Activated naive CD4-positive, alpha-beta T cell treated with anti-CD3 and anti-CD28 coated beads, Interleukin-2, amount 10 ng/mL, durations not matched to agents 7 days and 5 days (primary cell): Measurements from ENCODE around the gene PIK3CG.
A peak's percentile ranks its signal among the peaks of the same experiment; 100 is the strongest.
"Not testable (repeated sequence)": the region's sequence is repeated elsewhere in the genome, so short reads cannot be mapped to it uniquely, and the experiment has no call there.

ENCODE experiments used
- CTCF ChIA-PET: fragments of 350-600 bp; sonication (Branson Sonifier 250); formaldehyde crosslinking; loops from one replicate; lab custom pipeline; 2021; ENCODE audit warnings: antibody characterized with exemption; lab: Charles Lee
- DNase-seq: peaks from one replicate; pipeline ENCODE4 v3.0.0-alpha.2; 2020
- H3K27ac Mint-ChIP-seq: one replicate; pipeline ENCODE4 v1.8.0; 2021; ENCODE audit warnings: mild to moderate bottlenecking, moderate library complexity, mixed read lengths
- H3K27me3 Mint-ChIP-seq: one replicate; pipeline ENCODE4 v1.8.0; 2021; ENCODE audit warnings: mild to moderate bottlenecking, mixed read lengths
- H3K36me3 Mint-ChIP-seq: one replicate; pipeline ENCODE4 v1.8.0; 2021; ENCODE audit warnings: mixed read lengths
- H3K4me1 Mint-ChIP-seq: one replicate; pipeline ENCODE4 v1.8.0; 2021; ENCODE audit warnings: mixed read lengths
- H3K4me3 Mint-ChIP-seq: one replicate; pipeline ENCODE4 v1.8.0; 2021; ENCODE audit warnings: mild to moderate bottlenecking, moderate library complexity, mixed read lengths
- H3K9me3 Mint-ChIP-seq: one replicate; pipeline ENCODE4 v1.8.0; 2021; ENCODE audit warnings: mixed read lengths

PIK3CG gene

DNA sequence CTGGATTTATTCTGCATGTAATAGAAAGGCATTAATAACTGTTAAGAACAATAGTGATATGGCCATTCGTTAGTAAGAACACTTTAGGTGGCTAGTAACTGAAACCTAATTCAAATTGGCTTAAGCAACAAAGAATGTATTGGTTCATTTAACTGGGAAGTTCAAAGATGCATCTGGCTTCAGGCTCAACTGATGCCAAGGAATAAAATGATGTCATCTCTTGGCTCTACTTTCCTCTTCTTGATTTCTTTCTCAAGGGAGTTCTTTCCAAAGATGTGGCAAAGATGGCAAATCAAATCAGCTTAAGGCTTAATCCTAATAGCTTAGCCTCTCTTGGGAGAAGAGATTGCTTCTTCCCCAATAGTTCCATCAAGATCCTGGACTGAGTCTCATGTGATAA, 51.6 kb downstream of the PIK3CG start:
- CTCF ChIA-PET = no interaction called here
- no peak overlapping the region for H3K4me3 Mint-ChIP-seq
- no peak for DNase-seq
- peaks cover 1% of the 10 kb centered on the region for H3K36me3 Mint-ChIP-seq
- peaks cover 9% of the 10 kb centered on the region for H3K9me3 Mint-ChIP-seq
- H3K27me3 Mint-ChIP-seq = no peaks in the 10 kb centered on the region
- H3K27ac Mint-ChIP-seq = no peak overlapping the region
- no peaks in the 10 kb centered on the region for H3K4me1 Mint-ChIP-seq

DNA sequence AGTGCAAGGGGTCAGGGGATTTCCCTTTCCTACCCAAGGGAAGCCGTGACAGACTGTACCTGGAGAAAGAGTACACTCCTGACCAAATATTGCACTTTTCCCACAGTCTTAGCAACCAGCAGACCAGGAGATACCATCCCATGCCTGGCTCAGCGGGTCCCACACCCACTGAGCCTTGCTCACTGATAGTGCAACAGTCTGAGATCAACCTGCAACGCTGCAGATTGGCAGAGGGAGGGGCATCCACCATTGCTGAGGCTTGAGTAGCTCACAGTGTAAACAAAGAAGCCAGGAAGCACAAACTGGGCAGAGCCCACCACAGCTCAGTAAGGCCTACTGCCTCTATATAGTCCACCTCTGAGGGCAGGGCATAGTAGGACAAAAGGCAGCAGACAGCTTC, 53.9 kb downstream of the PIK3CG start:
- peaks cover 1% of the 10 kb centered on the region for H3K36me3 Mint-ChIP-seq
- no peaks in the 10 kb centered on the region for H3K4me1 Mint-ChIP-seq
- H3K4me3 Mint-ChIP-seq = no peak overlapping the region
- H3K9me3 Mint-ChIP-seq = peaks cover 10% of the 10 kb centered on the region
- no peak overlapping the region for H3K27ac Mint-ChIP-seq
- no peaks in the 10 kb centered on the region for H3K27me3 Mint-ChIP-seq
- CTCF ChIA-PET = no interaction called here
- no peak for DNase-seq

DNA sequence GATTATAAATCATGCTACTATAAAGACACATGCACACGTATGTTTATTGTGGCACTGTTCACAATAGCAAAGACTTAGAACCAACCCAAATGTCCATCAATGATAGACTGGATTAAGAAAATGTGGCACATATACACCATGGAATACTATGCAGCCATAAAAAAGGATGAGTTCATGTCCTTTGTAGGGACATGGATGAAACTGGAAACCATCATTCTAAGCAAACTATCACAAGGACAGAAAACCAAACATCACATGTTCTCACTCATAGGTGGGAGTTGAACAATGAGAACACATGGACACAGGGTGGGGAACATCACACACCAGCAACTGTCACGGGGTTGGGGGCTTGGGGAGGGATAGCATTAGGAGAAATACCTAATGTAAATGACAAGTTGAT, 59.4 kb downstream of the PIK3CG start:
- H3K9me3 Mint-ChIP-seq = peaks cover 11% of the 10 kb centered on the region
- not testable (repeated sequence) for H3K4me1 Mint-ChIP-seq, H3K27me3 Mint-ChIP-seq

DNA sequence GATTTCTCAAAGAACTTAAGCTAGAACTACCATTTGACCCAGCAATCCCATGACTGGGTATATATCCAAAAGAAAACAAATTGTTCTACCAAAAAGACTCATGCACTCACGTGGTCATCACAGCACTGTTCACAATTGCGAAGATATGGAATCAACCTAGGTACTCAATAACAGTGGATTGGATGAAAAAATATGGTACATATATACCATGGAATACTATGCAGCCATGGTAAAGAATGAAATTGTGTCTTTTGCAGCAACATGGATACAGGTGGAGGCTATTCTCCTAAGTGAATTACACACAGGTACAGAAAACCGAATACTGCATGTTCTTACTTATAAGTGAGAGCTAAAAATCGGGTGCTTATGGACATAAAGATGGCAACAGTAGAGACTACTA, 61.8 kb downstream of the PIK3CG start:
- H3K27me3 Mint-ChIP-seq = peaks cover 4% of the 10 kb centered on the region
- DNase-seq = no peak
- H3K36me3 Mint-ChIP-seq = no peaks in the 10 kb centered on the region
- no peak overlapping the region for H3K4me3 Mint-ChIP-seq
- CTCF ChIA-PET = no interaction called here
- H3K27ac Mint-ChIP-seq = no peak overlapping the region
- peaks cover 3% of the 10 kb centered on the region for H3K9me3 Mint-ChIP-seq
- H3K4me1 Mint-ChIP-seq = no peaks in the 10 kb centered on the region

More for the DNA sequence above, 59.4 kb downstream of the PIK3CG start:
- DNase-seq, H3K36me3 Mint-ChIP-seq, H3K27ac Mint-ChIP-seq, CTCF ChIA-PET, H3K4me3 Mint-ChIP-seq: not testable (repeated sequence)

DNA sequence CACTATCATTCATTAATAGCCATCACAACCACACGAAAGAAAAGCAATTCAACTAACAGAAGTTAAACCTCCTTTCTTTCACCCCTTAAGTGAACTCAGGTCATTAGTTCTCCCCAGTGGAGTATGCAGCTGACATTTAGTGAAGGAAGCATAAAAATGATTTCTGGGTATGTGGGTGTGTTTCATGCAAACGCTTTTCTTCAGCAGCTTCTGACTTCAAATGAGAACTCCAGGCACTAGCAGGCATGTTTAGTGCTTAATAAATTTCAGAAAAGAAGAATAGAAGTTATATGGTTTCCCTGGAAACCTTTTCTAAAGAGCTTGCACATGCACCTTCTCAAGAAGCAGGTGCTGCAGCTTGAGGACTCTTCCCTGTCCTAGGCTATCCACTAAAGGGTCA, 62.5 kb downstream of the PIK3CG start:
- CTCF ChIA-PET = no interaction called here
- Mint-ChIP-seq H3K27me3 (peaks cover 4% of the 10 kb centered on the region), H3K9me3 (peaks cover 3% of the 10 kb centered on the region), H3K36me3 (no peaks in the 10 kb centered on the region), H3K4me1 (no peaks in the 10 kb centered on the region), H3K27ac (no peak overlapping the region), H3K4me3 (no peak overlapping the region)
- no peak for DNase-seq

DNA sequence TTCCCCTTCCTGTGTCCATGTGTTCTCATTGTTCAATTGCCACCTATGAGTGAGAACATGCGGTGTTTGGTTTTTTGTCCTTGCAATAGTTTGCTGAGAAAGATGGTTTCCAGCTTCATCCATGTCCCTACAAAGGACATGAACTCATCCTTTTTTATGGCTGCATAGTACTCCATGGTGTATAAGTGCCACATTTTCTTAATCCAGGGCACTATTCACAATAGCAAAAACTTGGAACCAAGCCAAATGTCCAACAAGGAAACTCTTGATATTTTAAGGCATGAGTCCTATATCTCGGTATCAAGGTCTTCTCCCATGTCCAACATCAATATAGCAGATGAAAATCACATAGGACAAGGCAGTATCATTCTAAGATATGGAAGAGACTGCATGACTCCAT, 64.5 kb downstream of the PIK3CG start:
- H3K27ac Mint-ChIP-seq, H3K9me3 Mint-ChIP-seq, CTCF ChIA-PET, H3K27me3 Mint-ChIP-seq, H3K4me1 Mint-ChIP-seq, H3K4me3 Mint-ChIP-seq, DNase-seq, H3K36me3 Mint-ChIP-seq: not testable (repeated sequence)

DNA sequence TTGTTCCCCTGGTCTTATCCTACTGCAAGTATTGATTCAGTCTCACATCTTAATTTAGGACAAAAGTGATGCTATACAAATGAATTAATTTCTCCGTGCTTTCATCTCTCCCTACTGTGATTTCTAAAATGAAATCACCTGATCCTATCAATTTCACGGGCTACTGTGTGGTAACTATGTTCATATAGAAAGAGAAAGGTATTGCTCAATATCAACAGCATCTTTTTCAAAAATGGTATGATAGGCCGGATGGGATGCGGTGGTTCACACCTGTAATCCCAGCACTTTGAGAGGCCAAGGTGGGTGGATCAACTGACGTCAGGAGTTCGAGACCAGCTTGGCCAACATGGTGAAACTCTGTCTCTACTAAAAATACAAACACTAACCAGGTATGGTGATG, 71.2 kb downstream of the PIK3CG start:
- Mint-ChIP-seq H3K9me3 (peaks cover 6% of the 10 kb centered on the region), H3K4me1 (no peaks in the 10 kb centered on the region), H3K4me3 (no peak overlapping the region), H3K36me3 (no peaks in the 10 kb centered on the region), H3K27ac (no peak overlapping the region), H3K27me3 (no peaks in the 10 kb centered on the region)
- no peak for DNase-seq
- CTCF ChIA-PET = no interaction called here

DNA sequence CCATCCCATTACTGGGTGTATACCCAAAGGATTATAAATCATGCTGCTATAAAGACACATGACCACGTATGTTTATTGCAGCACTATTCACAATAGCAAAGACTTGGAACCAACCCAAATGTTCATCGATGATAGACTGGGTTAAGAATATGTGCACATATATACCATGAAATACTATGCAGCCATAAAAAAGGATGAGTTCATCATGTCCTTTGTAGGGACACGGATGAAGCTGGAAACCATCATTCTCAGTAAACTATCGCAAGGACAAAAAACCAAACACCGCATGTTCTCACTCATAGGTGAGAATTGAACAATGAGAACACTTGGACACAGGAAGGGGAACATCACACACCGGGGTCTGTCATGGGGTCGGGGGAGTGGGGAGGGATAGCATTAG, 73.0 kb downstream of the PIK3CG start:
- DNase-seq, H3K4me1 Mint-ChIP-seq, CTCF ChIA-PET, H3K27me3 Mint-ChIP-seq, H3K9me3 Mint-ChIP-seq, H3K4me3 Mint-ChIP-seq, H3K36me3 Mint-ChIP-seq, H3K27ac Mint-ChIP-seq: not testable (repeated sequence)

DNA sequence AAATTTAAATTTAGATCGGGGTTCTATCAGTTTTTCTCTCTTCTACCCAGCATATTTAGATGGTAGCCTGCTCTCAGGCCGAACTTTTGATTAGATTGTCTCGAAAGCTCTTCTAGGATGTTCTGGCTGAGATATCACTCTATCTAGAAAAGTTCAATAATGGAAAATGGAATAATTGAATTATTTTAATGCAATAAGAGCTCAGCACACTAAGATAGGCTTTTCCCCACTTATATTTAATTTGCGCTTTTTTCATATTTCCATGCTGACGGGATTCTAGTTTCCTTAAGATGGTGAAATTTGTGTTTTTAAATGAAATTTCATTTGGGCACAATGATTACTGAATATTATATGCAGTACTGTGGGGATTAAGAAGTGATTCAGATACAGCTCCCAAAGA, 73.7 kb downstream of the PIK3CG start:
- H3K36me3 Mint-ChIP-seq = no peaks in the 10 kb centered on the region
- H3K4me3 Mint-ChIP-seq = no peak overlapping the region
- CTCF ChIA-PET = no interaction called here
- H3K9me3 Mint-ChIP-seq = peaks cover 6% of the 10 kb centered on the region
- H3K27me3 Mint-ChIP-seq = no peaks in the 10 kb centered on the region
- H3K4me1 Mint-ChIP-seq = no peaks in the 10 kb centered on the region
- no peak for DNase-seq
- H3K27ac Mint-ChIP-seq = no peak overlapping the region

DNA sequence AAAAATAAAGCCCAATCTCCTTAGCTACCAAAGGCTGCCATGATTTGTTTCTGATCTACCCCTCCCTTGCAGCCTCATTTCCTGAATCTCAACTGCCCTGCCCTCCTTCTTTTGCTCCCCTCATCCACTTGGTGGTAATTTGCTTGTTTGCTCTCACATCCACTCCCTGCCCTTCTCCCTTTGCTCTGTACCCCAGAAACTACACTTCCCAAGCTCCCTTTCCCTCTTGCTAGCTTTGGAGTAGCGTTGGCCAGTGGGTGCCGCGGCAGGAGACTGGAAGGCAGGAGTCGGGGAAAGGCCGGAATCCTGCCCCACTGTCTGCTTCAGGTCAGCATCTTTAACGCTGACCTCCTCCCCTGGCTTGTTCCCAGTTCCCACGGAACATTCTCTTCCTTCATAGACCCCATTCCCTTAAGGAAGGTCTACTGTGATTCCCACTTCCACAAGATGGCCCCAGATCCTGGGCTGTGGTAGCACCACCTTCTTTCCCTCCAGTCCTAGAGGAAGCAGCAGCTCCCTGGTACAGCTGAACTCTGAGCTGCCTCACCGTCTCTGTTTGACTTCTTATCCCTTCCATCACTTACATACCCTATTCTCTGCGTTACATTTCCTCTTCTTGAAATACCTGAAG, 79.1 kb downstream of the PIK3CG start:
- Mint-ChIP-seq H3K4me3 (no peak overlapping the region), H3K36me3 (no peaks in the 10 kb centered on the region), H3K27ac (no peak overlapping the region), H3K27me3 (peaks cover 11% of the 10 kb centered on the region), H3K9me3 (no peaks in the 10 kb centered on the region), H3K4me1 (no peaks in the 10 kb centered on the region)
- no peak for DNase-seq
- CTCF ChIA-PET = interaction anchor here (5.7 kb wide), 1 partner anchor 205 kb away, joined by 55 read pairs; no protein-coding TSS in a partner anchor

DNA sequence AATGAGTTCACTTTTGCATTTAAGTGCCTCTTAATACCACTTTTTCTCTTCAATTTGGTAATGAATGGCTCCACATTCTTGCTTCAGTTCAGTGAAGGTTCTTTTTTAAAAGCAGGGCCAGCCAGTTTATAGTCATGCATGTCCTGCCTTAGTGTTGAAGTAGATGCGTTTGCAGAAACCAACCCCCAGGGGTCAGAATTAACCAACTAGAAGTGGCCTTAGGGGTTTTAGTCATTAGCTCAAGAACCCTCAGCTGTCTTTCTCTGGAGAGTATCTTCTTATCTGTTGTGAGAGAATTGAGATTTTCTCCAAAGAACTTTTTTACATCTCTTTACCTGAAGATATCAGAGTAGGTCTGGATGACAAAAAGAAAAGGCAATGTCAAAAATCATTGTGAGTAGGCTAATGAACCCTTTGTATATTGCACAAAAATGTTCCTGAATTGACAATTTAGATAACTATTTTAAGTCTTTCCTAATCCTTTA, 82.2 kb downstream of the PIK3CG start:
- Mint-ChIP-seq H3K4me1 (no peaks in the 10 kb centered on the region), H3K9me3 (no peaks in the 10 kb centered on the region), H3K36me3 (no peaks in the 10 kb centered on the region), H3K27me3 (peaks cover 11% of the 10 kb centered on the region), H3K27ac (no peak overlapping the region), H3K4me3 (no peak overlapping the region)
- peak; percentile 53 for DNase-seq
- CTCF ChIA-PET = interaction anchor here (0.5 to 5.7 kb wide), 4 partner anchors 22 to 202 kb away, joined by 3 to 55 read pairs (median 6); no protein-coding TSS in a partner anchor

DNA sequence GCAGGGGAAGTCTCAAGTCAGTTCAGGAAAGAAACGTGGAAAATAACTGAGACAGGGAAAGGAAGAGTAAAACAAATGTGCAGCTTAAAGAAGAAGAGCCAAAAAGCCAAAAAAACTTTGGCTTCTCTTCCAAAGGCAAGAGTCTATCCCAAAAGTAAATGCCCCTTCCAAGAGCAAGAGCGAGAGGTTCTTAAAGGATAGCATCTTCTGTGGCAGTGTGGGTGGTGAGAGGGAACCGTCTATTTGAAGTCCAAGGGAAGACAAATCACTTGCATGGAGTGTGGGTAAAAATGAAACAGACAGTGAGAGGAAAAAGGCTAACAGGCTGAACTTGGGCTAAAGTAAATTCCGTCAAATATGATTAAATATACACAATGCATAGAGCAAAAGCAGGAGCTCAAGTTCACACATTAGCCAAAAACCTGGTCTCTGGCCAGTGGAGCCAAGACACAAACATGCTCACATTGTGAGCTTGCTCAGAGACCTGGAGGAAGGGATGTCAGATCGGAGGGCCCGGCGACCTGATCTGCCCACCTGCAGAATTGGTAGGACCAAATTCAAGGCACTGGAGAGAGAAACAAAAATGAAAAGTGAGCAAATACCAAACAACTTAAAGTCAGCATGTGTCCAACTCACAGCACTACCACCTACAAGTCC, 87.0 kb downstream of the PIK3CG start:
- no peaks in the 10 kb centered on the region for H3K4me1 Mint-ChIP-seq
- DNase-seq = no peak
- H3K4me3 Mint-ChIP-seq = no peak overlapping the region
- H3K27ac Mint-ChIP-seq = no peak overlapping the region
- H3K27me3 Mint-ChIP-seq = peaks cover 16% of the 10 kb centered on the region
- no peaks in the 10 kb centered on the region for H3K36me3 Mint-ChIP-seq
- H3K9me3 Mint-ChIP-seq = no peaks in the 10 kb centered on the region
- CTCF ChIA-PET = interaction anchor here (1.0 kb wide), 1 partner anchor 198 kb away, joined by 3 read pairs; no protein-coding TSS in a partner anchor

DNA sequence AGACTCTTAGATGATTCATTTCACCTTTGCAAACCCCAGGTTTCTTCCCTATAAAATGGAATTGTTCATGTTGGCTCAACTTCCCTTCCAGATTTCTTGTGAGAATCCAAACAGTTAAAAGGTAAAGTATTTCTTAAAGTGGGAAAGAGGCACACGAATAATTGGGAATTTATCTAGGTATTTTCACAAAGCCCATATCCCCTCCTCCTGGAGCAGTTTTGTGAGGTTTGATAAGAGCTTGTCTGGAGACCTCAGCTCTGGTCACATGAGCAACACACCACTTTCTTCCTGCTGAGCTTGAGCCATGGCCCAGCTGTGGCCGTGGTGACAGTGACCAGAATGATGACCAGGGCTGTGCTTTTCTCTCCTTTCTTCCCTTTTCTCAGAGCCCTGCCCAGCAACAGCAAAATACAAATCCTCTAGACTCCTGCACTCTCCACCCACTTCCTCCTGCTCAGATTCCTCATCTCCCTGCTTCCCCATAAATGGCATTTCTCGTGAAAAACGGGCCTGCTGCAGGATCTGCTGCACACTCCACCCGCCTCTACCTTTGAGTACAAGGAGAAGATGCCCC, 87.7 kb downstream of the PIK3CG start:
- Mint-ChIP-seq H3K9me3 (no peaks in the 10 kb centered on the region), H3K4me1 (no peaks in the 10 kb centered on the region), H3K27me3 (peaks cover 16% of the 10 kb centered on the region), H3K27ac (no peak overlapping the region), H3K36me3 (no peaks in the 10 kb centered on the region), H3K4me3 (no peak overlapping the region)
- no peak for DNase-seq
- CTCF ChIA-PET = no interaction called here

DNA sequence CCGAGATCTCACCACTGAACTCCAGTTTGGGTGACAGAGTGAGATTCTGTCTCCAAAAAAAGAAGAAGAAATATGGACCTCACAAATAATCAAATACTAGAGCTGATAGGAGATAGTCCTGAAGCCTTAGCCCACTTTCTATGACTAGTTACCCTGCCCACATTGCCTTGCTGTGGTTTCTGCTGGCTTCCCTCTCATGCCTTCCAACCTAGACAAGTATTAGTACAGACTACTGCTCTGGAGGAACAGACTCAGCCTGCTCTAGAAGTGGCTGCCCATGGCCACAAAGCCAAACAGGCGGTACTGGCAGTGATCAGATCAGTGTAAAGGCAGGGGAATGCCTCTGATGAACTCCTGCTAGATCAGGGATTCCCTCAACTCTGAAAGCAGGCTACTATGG, 89.8 kb downstream of the PIK3CG start:
- DNase-seq = no peak
- CTCF ChIA-PET = no interaction called here
- H3K9me3 Mint-ChIP-seq = no peaks in the 10 kb centered on the region
- no peak overlapping the region for H3K4me3 Mint-ChIP-seq
- no peak overlapping the region for H3K27ac Mint-ChIP-seq
- no peaks in the 10 kb centered on the region for H3K4me1 Mint-ChIP-seq
- H3K36me3 Mint-ChIP-seq = no peaks in the 10 kb centered on the region
- H3K27me3 Mint-ChIP-seq = peaks cover 9% of the 10 kb centered on the region

DNA sequence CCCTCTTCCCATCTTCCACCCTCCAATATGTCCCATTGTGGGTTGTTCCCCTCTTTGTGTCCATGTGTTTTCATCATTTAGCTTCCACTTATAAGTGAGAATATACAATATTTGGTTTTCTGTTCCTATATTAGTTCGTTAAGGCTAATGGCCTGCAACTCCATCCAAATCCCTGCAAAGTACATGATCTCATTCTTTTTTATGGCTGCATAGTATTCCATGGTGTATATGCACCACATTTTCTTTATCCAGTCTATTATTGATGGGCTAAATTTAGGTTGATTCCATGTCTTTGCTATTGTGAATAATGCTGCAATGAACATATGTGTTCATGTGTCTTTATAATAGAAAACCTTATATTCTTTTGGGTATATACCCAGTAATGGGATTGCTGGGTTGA, 90.8 kb downstream of the PIK3CG start:
- not testable (repeated sequence) for H3K27me3 Mint-ChIP-seq, H3K4me1 Mint-ChIP-seq, DNase-seq, H3K9me3 Mint-ChIP-seq, H3K36me3 Mint-ChIP-seq, H3K27ac Mint-ChIP-seq, H3K4me3 Mint-ChIP-seq
- CTCF ChIA-PET = interaction anchor here (1.2 kb wide), 1 partner anchor 192 kb away, joined by 4 read pairs; no protein-coding TSS in a partner anchor
